Activated CD4-positive, alpha-beta T cell treated with anti-CD3 and anti-CD28 coated beads for 24 hours (primary cell): ENCODE results near the gene CHST8.

Source experiments
- DNase-seq, 2 donors: peaks; one replicate each; pipeline ENCODE4 v3.0.0-alpha.2; 2020; ENCODE audit warnings: low read depth in 2 of 2

The CHST8 gene

DNA sequence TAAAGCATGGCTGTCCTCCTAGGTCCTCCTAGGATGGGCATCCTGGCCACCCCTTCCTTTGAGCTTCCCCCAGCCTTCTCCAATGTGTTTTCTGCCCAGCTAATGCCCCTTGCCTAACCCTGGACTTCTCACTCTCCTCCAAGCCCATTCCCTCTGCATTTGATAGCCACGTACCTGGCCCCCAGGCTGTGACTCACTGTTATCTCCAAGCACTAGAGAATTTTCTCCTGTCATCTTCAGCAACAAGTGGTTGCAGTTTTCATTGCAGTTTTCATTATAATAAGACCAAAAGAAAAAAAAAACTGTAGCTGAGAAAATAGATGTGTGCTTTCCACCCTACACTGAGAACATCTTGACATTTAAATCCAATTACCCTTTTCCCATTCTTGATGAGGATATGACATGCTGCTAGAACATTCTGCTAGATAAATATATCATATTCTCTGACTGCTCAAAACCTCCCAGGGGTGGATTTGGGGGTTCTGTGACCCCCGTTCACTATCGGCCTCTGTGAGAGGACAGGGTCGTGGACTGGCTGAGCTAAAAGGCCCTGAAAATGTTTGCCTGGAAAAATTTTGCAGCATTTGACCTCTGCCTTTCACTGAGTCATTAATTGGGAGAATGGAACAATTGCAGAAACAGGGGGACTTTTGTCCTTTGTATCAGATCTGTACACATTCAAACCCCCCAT, 116.1 kb downstream of the CHST8 start:
- no peak for DNase-seq

DNA sequence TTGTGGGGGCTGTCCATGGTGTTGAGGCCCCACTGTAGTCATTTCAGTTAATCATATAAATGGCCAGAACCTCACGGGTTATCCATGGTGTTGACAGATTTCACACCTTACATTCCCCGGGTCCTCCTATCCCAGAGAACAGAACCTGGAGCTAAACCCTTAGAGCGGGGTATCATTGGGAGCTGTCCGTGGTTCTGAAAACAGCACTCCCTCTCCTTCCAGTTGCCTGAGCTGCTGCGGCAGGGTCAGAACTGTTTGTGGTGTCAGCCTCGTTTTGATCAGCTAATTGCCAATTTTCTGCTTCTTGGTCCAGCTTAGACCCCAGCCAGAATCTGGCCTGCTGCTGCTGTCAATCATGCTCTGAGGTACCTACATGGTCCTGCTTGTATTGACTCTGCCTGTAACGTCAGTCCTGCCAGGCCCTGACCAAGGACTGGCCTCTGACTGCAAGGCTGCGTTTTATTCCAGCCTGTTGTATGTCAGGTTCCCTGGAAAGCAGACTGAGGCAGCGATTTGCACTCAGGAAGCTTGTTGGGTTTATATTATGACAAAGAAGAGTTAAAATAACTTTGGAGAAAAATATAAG, 119.2 kb downstream of the CHST8 start:
- DNase-seq, result peak in 1 of 2 donors; percentile 3

DNA sequence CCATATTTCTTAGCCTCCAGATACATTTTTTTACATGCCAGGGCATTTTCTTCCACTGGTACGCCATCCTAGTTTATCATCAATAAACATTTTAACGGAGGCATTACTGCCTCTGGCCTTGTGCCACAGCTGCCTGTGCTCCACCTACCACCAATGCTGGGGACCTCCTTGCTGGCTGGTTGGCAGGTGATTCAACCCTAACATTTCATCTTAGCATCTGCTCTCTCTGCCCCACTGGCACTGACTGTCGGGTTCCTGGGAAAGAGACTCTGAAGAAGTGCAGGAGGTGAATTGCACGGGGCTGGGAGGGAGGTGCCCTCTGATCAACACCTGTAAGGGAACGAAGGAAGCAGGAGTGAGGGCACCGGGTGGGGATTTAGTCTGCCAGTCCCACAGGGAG, 123.5 kb downstream of the CHST8 start:
- DNase-seq, result no peak

DNA sequence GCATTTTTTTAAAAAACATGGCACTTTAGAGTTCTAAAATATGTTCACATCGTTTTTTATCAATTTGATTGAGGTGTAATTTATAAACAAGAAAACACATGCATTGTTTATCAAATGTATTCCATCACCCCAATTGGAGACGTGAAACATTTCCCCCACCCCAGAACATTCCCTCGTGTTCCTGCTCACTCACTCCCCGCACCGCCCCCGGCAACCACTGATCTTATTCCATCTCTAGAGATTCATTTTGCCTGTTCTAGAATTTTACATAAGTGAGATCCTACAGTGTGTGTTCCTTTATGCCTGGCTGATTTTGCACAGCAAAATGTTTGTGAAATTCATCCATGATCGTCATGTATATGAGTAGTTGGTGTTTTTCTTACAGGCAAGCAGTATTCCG, 124.4 kb downstream of the CHST8 start:
- DNase-seq, result no peak

DNA sequence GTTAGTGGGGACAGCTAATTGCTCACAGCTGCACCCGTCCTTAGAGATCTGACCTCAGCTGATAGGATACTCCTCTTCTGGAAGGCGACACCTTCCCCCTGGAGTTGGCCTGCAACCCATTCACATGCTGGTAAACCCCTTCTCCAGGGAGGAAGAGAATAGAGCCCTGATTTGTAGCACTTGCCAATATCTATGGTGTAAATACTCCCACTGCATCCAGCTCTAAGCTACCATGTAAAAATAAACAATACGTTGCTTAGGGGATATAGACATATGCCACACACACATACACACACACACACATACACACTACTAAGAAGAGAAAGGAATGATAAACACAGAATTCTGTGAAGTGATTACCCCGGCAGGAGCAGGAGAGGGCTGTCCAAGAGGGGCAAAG, 125.5 kb downstream of the CHST8 start:
- no peak for DNase-seq

DNA sequence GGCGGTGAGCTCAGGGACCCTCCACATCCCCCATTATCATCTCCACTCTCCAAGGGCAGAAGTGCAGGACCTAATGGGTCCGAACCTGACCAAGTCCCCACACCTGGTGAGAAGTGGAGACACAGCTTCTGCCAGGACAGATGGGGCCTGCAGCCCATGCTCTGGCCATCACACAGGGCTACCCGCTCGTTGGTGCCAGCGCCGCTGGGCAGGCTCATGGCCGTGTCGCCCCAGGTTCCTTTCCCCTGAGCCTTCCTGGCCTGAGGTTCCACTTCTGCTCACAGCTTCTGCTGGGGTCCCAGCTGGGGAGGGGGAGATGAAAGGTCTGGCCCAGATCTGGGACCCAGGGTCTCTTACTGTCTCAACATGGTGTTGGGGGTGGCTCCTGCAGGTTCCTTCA, 126.5 kb downstream of the CHST8 start:
- no peak for DNase-seq

DNA sequence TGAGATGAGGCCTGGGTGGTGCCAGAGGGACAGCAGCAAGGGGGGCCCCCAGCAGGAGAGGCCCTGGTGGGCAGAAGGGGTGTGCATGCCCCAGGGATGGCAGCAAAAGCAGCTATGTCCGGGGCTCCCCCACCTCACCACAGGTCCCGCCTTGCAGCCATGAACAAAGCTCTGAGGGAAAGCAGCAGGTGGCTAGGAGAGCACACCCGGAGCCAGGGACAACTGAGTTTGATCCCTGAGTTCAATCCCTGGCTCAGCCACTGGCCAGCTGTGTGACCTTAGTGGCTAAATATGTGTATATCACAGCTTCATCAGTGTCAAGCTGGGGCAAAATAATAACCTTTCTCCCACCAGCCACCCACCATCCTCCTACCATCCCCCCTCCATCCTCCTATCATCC, 127.3 kb downstream of the CHST8 start:
- no peak for DNase-seq

DNA sequence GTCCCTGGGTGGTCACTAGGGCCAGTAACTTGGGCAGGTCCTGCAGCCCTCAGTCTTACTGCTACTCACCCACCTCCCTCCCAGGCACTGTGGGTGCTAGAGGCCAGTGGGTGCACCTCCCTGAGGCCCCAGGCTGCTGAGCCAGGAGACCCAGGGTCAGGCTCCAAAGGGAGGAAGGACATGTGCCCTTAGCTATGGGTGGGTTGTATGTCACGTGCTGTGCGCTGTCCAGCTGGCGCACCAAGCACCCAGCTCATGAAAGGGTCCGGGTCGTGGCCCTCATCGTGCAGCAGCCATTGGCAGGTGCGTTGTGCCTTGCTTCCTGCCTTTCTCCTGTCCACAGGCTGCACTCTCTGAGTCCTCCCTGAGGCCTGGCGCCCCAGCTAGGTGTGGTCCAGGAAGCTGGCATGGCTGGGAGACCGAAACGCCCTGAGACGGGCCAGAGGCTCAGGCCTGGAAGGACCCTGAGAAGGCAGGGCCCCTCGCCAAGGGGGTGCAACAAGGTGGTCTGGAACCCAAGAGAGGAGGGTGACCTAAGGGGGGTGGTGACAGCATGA, 127.9 kb downstream of the CHST8 start:
- no peak for DNase-seq

DNA sequence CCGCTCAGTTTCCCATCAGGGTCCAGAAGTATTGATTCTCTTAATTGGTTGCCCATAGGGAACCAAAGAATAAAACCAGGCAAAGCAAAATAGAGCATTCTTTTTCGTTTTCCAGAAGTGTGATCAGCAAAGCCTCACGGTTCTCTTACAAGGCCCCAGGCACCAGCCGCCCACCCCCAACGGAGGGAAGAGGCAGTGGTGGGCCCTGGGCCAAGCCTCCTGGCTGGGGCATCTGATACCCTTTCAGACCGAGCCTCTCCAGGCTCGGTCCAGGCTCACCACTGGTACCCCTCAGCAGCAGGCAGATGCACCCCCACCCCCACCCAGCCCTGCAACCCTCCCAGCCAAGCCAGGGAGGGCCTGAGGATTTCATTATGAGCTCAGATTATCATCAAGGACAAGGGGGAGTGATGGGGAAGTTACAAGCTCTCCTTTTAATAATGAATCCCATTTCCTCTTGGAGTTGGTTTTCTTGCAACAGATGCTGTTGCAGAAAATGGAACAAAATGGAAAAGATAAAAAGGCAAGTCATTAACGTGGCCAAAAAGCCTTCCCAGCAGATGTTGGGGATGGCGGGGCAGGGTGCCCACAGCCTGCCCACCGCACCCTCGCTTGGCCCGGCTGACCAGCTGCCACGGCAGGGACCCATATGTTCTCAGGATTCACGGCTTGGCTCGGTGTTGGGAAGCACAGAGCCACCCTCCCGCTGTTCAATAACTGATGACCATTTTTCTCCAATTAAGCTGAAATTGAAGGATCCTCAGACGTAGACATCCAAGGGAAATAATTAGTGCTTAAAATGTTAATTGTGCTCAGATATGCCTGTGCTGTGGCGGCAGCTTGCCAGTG, 129.1 kb downstream of the CHST8 start:
- DNase-seq, result no peak

DNA sequence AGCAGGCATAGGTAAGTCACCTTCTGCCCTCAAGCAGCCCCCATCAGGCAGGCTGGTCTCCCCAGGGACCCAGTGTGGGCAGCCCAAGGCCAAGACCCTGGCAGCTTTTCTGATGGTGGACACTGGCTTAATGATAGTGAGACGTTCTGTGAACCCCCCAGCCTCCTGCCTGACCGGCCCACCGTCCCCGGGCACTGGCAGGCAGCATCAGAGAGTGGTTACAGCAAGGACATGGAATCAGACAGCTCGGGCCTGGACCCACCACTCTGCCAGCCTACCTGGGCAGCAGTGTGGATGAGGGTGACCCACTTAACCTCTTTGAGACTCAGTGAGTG, 129.7 kb downstream of the CHST8 start:
- DNase-seq, result no peak

DNA sequence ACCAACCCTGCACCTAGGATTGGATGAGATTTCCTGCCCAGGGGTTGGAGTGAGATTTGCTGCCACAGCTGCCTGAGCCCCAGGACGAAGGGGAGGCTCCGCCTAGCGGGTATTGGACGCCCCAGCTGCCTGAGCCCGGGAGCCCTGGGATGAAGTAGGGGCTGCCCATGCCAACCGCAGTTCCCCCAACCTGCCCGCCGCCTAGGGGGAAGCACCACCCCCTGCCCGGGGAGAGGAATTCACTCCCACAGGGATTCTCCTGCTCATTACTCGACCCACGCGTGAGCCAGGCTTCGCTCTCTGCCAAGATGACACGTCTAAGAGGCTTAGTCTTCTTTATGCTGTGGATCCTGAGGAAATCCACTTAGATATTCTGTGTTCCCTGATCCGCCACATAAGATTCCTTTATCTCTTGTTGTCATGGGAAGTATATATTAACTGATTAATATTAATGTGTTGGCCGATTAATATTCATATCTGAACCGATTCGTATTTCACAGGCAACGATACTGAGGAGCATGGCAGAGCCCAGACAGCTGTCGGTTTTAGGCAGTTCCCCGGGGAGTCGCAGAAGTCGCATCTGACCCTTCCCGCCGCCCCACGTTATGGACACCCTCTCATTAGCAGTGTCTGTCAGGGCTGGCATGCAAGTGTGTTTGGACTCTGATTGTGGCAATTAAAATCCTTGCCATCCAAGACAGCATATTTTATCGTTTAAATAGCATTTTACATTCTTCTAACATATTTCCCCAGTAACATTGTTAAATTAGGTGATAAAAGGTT, 130.5 kb downstream of the CHST8 start:
- no peak for DNase-seq

DNA sequence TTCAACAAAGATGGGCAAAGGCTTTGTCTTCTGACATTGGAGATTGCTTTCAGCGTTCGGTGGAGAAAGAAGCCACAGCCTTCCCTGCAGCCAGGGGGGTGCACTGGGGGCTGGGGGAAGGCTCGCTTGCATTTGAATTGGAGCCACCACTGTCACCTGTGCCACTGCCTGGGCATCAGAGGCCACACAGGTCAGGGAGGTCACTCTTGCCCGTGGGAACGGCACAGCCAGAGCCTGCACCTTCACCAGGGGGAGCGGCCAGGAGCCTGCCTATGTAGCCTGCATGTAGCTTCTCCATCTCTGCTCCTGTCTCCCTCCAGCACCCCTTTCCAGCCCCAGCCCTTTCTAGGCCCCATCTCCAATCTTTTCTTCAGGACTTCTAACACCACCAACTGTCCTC, 131.2 kb downstream of the CHST8 start:
- no peak for DNase-seq

DNA sequence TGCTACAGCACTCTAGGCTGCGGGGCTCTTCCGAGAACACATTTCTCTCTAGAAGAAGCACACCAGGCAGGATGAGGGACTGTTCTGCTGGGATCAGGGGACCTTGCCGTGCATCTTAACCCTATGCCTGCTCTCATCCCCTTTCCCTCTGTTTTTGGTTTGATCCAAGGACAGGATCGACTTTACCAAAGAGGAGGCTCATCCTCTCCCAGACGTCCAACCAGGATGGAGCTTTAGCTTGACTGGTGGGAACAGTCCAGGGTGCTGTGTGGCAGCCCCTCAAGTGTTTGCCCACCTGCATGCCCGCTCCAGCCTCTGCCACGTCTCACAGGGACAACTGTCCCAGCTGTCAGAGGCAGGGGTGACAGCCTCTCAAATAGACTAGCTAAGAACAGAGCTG, 132.6 kb downstream of the CHST8 start:
- no peak for DNase-seq

DNA sequence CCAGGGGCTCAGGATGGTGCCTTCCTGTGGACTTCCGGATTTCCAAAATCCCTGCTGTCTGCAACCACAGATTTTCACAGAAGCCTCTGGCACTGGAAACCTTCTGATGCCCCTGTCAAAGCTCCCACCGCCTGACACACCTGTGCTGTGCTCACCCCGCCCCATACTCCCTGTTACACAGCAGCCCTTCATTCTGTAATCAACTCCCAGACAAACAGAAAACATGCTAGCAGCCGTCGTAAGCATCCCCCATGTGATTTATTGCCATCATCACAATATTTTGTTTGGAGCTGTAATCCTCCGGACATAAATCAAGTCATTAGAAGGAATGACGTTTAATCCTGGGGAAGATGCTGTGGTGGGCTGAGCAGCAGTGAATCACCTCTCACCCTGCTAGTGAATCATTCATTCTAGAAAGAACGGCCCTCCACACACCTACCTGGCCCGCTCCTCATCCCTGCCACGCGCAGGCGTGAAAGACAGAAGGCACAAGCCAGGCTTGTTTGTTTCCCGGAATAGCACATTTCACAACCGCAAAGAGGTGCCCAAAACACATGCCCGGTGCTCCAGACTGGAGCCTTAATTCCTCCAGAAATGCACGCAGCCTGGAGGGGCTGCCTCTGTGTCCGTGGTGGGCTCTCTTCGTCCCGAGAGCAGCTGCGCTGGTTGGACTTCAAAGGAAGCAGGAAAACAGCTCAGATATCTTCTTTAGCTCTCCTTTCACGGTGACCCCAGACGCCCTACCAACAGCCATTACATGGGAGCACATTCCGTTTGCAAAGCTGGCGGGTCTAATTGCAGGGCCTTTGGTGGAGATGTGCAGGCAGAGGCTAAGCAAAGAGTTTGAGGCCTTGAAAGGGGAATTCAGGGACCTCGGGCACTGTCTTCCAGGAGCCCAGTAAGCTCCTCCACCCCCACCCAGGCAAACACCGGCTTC, 133.6 kb downstream of the CHST8 start:
- no peak for DNase-seq

DNA sequence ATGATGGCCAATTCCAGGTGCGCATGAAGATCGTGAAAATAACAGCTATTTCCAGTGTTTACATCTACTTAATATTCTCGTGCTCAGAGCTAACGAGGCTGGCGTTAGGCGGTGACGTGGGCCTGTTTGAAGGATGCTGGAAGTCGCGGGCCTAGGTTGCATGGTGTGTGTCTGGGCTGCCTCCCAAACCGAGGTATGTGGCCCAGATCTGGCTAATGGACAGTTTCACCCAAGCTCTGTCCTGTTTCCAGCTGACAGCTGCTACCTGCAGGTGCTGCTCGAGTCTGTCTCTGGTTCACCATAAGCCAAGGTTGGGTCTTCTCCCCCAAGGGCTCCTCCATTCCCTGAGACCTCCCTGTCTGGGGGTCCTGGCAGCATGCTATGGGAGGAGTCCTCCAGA, 134.4 kb downstream of the CHST8 start:
- no peak for DNase-seq

DNA sequence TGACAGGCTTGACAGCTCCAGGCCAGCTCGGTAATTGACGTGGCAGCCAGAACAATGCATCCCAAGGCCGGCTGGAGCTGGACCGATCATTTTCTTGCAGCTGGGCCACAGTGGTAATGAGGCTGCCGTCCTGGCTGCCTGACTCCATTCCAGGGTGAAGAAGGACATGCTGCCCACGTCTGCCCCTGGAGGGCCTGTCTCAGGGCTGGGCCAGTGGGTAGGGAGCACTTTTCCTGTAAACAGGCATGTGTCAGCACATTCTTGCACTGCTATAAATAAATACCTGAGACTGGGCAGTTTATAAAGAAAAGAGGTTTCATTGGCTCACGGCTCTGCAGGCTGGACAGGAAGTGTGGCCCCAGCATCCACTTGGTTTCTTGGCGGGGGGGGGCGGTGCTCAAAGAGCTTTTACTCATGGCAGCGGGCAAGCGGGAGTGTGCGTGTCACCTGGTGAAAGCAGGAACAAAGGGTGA, 136.8 kb downstream of the CHST8 start:
- DNase-seq, result no peak

DNA sequence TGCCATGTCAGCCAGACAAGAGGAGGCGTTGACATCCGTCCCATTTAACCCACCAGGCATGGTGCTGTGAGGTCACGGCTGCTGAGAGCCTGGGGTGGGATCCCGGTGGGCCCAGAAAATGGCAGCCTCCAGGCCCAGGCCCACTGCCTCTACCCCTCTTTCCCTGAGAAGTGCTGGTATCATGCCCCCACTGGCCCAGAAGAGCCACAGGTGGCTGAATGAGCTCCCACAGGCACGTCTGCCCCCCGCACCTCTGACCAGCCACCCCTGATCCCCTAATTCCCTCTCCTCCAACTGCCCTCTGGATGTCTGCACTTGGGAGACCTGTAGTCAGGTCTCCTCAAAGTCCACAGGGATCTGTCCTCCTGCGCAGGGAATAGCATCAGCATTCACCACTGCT, 137.6 kb downstream of the CHST8 start:
- no peak for DNase-seq

DNA sequence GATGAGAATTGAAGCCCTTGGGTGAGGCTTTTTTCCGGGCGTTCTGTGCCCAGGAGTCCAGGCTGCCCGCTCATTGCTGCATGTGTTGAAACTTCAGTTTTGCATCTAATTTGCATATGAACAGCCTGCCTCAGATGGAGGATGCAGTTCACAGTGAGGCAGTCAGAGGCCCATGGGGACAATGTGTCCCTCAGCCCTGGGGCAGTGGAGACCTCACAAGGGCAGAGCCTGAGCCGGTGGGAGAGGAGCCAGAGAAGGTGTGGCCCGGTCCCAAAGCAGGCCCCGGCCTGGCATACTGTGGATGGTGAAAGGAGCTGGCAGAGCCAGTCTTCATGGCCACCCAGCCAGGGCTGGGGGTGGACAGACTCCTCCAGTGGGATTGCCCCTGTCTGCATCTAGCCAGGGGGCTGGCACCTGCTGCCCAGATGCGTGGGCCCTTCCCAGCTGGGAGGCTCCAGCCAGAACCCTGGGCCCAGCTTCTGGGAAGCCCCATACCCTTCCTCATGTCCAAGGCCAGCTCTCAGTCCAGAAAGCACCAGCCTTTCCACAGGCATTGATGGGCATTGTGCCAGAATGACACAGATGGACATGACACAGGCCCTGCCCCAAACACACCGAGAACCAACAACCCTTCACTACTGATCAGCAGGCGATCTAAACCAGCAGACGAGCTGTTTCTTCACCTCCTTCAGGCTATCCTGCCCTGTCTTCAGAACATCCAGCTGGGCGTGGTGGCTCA, 142.0 kb downstream of the CHST8 start:
- no peak for DNase-seq

DNA sequence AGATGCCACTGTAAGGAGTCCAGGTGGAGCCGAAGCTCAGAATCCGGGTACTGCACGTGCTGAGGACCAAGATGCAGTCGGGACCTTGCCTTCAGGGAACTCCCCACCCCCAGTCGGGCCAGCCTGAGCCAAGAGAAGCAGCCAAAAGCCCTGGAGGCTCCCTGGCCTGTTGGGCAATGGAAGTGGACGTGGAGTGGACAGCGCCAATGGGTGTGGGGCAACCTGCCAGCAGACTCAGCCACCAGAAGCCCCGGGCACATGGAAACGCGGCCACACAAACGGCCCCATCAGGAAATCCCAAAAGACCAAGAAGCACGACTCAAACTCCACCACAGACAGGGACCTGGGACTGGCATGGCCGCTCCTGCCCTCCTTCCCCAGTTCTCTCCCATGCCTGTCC, 144.9 kb downstream of the CHST8 start:
- DNase-seq, result no peak

DNA sequence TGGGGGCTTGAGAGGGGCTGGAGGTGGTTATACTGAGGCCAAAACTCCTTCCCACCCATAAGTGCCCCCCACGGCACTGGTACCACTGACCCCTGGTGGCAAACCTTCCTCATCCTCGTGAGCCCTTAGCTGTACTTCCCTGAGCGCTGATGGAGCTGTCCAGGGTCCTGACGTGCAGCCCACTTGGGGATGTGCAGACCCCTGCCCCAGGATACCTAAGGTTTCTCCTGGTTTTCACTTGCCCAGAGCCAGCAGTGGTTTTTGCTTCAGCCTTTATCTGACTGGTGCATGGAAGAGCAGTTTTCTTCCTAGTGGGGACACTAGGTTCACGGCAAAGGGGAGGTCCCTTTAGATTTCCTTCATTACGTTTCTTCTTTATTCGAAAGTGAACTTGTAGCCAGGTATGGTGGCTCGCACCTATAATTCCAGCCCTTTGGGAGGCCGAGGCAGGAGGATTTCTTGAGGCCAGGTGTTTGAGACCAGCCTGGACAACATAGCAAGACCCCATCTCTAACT, 146.2 kb downstream of the CHST8 start:
- DNase-seq, result no peak
